8988T (cell line): ENCODE results near the gene RASSF10.
"Not testable (repeated sequence)": the region's sequence is repeated elsewhere in the genome, so short reads cannot be mapped to it uniquely, and the experiment has no call there.

Source experiments
- DNase-seq: peaks from one replicate; pipeline ENCODE4 v3.0.0; 2011

The RASSF10 gene

DNA sequence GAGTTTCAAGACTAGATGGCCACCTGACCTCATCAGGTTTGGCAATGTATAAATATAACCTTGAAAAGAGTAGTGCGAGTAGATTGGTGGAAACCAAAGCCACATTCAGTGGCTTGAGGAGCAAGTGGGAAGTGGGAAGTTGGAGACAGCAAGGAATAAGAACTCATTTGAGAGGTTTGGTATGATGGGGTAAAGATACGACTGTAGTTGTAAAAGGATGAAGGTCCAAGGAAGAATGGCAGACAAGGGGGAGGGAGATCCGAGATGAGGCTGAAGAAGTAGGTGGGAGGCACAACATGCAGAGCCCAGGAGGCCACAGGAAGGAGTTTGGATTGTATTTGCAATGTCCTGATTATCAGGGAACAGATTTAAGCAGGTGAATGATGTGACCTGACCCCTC is 20.8 kb downstream of the RASSF10 start:
- no peak for DNase-seq

DNA sequence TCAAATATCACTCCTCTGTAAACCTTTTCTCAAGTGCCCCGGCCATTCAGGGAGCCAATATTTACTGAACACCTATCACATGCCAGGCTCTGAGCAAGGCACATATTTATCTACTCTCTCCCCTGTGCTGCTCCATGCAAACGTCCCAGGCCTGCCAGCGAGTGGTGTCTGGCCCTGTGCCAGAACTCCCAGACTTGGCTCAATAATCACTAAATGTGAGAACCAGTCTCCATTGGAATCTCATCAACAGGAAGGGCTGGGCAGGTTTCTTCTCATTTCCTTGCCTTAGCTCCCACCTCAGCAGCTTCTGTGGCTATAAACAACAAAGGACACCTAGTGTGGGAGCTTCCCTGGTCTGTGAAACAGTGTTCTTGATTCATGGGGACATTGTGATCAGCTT is 21.7 kb downstream of the RASSF10 start:
- DNase-seq: no peak

DNA sequence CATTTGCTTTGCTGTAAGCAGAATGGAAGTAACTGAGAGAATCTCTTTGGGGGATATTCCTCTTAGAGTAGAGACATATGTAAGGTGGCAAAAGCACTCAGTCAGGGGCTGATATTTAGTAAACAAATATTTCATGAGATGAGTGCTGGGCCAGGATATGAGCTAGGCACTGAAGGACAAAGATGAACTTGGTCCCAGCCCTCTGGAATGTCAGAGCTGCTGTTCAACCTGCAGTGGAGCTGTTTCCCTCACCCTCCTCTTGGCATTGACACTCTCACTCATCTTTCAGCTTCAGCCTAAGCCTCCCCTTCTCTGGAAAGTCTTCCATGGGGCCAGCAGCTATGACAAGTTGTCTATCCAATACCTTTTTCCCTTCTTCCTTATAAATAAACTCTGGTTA is 22.2 kb downstream of the RASSF10 start:
- DNase-seq: no peak

DNA sequence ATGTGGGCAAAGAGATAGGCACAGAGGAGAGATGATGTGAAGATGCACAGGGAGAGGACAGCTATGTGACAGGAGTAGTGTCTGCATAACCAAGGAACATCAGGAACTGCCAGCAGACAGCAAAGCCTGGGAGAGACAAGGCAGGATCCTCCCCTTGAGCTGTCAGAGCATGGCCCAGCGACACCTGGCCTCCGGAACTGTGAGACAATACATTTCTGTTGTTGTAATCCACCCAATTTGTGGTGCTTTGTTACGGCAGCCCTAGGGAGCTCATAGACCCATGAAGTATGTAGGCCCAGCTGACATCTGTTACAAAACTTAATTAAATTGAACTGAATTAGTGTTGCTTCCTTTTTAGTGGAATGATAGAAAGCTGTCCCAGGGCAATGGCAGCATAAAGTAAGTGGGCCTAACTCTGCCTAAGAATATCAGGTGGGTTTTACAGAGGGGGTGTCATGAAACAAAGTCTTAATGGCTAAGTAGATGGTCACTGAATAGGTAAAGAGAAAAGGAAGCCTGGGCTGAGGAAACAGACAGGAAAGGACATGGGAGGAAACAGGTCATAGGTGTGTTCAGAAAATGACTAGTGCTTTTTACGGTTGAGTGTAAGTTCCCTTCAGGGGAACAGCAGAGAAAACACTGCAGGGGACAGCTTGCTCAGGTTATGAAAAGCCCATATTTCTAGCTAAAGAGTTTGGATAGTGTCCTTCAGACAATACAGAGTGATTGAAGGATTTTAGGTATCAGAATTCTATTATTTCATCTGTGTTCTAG is 24.8 kb downstream of the RASSF10 start:
- DNase-seq: no peak

DNA sequence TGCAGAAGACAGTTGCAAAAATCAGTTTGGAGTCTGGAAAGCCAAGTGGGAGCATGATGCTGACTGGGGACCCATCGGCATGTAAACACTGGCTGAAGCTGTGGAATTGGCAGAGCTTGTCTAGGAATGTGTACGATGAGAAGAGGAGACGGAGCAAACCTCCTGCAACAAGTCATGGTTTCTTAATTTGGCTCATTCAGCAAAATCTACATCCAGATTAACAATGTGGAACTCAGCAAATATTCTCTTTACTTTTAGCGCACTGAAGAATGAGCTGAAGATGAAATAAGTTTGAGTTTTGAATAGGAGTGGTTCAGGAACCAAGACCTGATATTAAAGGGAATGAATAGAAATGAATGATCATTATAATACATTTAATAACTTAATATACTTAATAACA is 26.6 kb downstream of the RASSF10 start:
- DNase-seq: no peak

DNA sequence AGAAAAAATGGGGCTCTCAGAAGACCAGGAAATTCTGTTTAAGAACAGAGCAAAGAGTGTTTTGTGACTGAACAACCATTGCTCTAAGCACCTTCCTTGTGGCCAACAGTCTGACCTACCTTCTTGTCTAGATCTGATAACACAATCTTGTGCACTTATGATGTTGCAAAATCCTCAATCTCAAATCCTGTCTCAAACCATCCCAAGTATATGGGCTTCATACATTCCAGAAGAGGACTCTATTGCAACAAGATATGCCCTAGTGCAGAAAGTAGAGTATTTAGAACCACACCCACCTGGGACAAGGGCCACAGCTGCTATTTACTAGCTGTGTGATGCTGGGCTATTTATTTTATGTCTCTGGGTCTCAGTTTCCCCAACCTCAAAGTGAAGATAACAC is 27.1 kb downstream of the RASSF10 start:
- DNase-seq: no peak

DNA sequence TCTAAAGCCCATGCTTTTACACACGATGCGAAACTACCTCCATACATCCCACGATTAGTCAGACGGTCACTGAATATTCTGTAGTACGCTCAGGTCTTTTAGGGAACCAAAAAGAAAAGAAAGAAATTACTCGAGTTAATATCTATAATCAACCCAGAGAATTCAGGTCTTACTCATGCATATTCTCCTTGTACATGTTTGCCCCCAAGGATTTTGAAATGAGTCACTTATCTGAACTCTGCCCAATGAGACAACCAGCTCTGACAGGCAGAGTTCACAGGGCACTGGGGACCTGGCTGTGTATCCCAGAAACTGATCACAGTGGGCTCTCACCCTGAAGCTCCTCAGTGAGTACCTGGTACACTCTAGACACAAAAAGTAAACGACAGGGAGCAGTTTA is 29.2 kb downstream of the RASSF10 start:
- no peak for DNase-seq

DNA sequence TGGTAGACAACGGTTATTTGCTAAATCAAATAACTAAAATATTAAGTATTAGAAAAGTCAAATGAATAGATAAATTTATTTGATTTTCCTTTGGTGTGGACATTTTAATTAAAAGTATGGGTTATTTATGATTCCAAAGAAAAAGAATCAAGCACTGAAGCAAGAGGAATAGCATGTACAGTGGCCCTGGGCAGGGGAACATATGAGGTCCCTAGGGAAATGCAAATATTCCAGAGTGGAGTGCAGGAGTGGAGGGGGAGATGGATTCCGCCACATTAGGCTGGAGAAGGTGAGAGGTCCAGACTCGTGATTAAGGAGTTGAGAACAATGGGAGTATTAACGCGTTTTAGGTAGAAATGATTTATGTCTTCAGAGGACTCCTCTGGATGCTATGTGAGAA is 30.0 kb downstream of the RASSF10 start:
- no peak for DNase-seq

DNA sequence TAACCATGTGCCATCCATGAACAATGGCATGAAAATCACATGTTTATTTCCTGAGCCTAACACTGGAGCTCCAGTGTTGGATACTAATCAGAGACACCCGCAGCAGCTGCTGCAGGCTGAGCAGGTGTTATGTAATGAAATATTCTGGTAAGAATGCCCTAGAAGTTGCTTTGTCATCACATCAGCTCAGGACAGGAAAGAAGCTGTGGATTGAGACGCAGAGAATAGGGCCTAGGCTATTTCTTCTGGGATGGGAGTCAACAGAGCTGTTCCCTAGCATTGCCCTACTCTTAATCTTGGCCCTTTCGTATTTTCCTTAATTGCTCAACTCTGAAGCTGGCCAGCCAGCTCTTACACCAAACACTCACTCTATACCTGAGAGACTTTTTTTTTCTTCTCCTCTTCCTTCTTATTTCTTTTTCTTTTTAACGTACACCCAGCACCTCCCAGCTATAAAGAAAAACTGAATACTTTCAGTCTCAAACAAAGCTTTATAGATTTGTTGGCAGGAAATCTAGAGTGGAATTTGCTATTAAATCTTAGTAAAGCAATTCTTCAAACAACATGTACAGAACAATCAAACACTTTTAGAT is 31.9 kb downstream of the RASSF10 start:
- DNase-seq: no peak

DNA sequence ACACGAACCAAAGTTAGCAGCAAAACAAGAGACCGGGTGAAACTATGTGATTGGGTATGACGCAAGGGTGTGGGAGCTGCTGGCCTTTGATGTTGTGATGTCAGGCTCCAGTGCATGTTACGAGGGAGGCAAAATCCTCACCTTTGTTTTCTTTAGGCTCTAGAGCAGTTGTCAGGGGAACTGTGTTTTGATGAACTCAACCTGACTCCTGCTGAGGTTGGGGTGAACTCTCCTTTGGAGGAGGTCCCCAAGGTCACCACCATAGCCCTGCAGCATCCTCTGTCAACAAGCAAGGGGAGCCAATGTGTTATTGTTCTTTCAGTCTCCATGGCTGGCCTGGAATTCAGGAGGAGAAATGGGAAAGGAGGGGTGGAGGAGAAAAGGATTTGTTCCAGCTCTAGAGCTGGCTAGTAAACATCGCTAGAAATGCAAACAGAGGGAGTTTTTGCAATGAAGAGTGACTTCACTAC is 33.8 kb downstream of the RASSF10 start:
- DNase-seq: no peak

DNA sequence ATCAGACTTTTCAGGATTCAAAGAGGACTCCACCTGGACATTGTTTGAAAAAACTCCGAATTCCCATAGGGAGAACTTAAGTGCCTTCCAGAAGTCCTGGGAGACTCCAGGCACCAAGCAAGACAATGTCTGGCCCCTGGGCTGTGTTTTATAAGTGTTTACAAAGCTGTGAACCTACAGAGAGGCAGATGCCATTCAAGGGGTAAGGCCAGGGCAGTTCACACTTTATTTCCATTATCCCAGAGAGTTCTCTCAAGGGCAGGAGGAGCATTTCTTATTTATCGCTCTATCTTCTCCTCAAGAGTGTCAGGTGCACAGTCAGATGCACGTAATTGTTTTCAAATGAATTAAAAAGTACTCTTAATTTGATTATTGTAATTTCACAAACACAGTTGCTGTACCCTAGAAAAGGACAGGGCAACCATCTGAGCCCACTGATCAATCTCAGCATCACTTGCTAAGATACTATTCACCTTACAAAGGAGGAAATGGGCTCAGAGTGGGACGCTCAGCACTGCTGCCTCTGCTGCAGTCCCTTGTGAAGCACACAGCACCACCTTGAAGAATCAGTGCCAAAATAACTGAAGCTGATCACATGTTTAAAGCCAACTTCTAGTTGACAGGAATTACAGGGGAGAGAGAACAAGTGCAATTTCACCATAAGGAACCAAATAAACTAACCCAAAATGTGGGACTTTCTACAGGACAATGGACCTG is 35.0 kb downstream of the RASSF10 start:
- DNase-seq: no peak

DNA sequence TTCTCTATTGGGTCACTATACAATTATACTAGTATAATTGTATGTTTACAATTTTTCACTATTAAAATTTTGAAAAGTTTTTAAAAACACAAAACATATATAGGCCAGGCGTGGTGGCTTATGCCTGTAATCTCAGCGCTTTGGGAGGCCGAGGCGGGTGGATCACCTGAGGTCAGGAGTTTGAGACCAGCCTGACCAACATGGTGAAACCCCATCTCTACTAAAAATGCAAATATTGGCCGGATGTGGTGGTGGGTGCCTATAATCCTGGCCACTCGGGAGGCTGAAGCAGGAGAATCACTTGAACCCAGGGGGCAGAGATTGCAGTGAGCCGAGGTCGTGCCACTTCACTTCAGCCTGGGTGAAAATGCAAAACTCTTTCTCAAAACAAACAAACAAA is 36.0 kb downstream of the RASSF10 start:
- DNase-seq: not testable (repeated sequence)

DNA sequence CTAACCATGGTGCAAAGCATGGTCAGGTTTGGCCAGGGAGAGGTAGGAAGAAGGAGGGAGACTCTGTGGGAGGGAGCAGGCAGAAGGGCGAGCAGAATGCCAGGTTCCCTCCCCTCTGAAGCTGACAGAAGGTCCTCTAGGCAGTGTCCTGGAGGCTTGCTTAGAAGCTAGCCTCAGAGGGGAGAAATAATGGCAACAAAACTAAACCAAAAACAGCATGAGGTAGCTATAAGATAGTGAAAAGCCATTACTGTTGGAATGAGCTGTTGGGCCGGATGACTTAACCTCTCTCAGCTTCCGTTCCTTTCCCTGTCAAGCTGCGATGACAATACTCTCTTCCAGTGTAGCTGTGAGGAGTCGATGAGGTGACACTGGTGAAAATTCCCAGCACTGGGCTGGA is 36.6 kb downstream of the RASSF10 start:
- no peak for DNase-seq

DNA sequence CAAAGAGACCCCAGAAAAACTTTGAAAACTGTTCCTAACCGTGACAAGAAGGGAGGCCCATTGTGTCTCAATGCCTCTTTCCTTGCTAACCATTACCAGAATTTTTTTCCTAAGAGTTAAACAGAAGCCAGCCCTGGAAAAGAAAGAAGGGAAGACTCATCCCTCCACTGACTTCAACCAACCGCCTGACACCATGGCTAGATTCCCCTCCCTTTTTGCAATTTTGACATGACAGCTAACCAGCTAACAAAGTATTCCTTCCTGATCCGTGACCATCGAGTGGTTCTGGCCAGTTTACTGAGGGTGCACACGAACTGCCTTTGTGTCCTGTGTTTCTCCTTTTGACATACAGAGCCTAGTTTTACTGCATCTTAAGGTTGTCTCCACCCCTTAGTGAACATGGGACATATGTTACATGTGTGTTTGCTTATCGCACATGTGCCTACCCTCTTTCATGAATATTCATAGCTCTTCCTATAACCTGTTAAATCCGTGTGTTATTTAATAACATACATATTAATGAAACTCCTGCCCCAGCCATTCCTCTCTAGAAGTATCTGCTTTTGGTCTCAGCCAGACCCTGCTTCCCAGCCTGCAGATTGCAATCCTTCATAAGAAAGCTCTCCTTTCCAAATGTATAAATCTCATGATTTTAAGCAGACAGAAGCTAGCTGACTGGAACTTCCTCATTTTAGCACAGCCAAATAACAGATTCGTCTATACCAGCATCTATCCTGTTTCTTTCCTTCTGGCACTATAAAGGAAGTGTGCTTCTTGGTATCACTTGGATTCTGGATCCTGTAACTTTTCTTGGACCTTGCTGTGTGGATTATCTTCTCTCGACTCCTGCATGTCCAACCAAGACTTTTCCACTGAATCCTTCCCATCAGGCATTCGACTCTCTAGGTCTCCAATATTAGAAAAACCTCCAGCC is 37.8 kb downstream of the RASSF10 start:
- DNase-seq: no peak

DNA sequence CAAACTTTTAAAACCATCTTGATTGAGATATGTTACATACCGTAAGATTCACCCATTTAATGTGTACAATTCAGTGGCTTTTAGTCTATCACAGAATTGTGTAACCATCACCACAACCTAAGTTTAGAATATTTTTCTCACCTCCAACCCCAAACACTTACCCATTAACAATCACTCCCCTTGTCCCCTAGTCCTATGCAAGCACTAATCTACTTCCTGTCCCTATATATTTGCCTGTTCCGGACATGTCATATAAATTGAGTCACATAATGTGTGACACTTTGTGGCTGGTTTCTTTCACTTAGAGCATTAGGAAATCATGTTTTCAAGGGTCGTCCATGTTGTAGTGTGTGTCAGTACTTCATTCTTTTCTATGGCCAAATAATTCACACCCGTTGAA is 38.8 kb downstream of the RASSF10 start:
- DNase-seq: no peak

DNA sequence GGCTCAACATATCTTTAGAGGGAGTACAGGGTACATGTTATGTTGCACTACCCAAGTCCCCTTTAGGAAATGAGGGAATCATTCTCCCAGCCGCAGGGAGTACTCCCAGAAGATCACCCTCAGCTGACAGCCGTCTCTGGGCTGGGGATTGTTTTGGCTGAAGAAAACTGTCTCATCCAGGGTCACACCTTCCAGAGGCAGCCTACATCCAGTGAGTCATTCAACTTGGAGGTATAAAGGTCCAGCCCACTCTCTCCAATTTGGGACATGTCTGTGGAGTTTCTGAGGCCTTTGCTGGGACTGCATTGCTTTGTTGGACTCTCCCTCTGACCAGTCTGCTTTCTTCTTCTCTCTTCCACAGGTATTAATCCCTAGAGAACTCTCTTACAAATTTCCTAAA is 42.1 kb downstream of the RASSF10 start:
- no peak for DNase-seq

DNA sequence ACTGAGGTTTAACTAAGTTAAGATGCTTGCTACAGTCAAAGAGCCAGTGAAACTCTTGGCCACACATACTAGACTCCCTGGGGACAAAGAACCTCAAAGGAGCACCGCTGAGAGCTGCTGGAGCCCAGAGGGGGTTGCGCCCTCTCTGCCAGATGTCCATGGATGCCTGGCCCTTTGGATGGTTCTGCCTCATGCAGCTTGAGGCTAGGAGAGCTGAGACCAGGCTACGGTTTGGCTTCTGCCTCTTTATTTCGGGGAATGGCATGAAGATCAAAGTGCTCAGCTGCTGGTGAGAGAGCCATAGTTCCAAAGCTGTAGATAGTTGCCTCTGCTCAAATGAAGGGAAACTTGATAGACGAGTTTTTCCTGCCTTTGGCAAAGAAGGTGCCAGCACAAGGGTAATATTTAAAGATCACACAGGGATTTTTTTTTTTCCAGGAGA is 43.0 kb downstream of the RASSF10 start:
- DNase-seq: no peak

DNA sequence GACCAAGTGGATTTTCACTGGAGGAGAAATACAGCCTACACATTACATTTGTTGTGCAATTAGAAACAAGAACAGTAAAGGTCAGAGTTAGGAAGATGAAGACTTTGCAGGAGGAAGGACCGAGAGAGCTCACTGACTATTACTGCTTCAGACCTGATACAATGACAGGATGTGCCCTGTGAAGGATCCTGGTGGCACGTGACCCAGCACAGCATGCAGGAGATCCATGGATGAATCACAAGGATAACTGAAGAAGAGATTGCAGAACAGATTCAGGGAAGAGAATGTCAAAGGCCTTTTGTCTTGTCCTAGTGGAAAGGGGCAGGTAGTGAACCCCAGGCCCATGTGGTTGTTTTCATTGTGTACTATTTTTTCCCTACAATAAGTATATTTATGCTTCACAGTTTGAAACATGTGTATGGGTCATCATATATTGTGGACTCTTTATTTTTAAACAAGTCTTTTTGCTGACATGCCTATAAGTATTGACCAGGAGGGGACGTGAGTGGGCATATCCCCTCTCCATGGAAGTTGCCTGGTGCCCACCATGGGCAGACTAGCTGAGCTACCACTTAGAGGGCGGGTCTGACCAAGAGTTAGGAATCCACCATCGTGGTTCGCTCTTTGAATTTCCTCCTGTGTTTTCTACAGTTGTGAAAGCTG is 44.3 kb downstream of the RASSF10 start:
- DNase-seq: no peak

DNA sequence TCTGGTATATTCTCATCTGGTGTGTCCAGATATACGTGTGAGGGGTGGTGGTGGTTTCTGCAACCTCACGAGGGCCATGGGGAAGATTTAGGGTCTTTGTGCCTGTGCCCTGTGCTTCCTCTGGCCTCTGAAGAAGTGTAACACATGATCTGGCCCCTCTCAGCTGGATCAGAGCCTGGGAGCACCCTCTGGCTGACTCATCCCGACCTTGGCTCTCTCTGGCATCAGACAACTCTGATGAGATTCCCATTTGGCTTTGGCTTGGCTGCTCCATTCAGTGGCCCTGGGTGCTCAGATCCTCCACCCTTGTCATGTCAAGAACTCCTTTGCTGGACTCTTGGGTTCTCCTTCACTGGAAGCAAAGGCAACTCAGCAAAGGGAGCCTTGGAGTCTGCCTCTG is 45.2 kb downstream of the RASSF10 start:
- no peak for DNase-seq

DNA sequence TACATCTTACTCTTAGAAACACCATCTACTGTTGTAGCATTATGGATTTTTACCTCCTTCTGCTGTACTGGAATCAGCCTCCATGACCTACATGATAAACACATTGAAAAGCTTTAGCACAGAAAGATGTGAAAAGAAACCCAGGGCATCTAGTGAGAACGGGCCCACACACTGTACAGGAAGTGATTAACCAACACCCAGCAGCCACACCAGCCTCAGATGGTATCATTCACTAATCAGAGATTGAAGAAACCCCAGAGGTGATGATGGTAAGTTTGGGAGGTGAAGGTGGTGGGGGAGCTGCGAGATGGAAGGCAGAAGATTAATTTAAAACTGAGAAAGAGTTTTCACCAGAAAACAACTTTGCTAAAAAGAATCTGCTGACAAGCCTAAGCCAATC is 46.1 kb downstream of the RASSF10 start:
- DNase-seq: no peak

DNA sequence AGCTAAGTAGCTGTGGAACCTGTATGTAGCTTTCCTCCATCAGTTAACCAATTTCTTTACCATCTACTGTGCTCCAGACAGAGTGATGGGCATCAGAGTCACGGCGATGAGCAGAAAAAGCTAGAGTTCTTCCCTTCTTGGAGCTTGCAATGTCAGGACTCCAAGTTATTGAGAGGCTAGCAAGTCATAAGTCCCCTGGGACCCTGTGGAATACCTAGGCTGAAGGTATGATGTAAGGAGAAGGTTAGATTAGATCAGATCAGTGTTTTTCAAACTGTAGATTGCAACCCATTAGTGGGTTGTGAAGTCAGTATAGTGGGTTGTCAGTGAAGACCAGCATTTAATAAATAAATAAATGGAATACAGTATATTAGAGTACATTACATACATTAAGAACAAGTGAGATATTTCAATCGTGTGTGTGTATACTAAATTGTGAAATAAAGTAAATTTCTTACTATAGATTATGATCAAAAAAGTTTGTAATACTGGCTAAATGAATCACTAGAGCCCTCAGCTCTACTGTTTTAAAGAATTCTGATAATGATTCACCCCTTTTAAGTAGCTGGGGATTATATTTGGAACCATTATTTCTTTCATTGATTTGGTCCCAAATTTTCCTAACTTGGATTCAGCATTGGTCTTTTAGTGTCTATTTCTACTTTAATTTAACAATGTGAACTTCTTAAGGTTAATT is 52.3 kb downstream of the RASSF10 start:
- no peak for DNase-seq
